ENCODE results near the gene TMCC3. TPM values are rescaled to one million over a fixed set of nuclear protein-coding genes. Genes with fewer than 3 reads are reported as not detected.

TMCC3 gene
- total and polyA plus RNA-seq, 9 of the 15 experiments (the other 6 are each of a cell fraction or from before 2014, with no cell fraction given), result not detected

DNA sequence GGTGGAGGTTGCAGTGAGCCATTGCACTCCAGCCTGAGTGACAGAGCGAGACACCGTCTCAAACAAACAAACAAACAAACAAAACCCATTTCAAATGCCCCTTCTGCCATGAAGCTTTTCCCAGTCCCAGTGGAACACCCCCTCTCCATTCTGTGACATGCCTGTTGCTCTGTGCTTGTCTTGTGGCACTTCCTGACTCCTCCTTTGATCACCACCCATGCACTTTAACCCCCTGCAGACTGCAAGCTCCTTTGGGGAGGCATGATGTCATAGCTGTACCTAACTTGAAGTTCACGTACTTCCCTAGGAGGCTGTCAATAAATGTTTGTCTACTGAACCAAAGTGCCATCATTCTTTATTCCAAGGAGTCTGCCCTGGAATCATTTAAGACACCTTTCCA, 64.7 kb downstream of the TMCC3 start (continued):
- TF ChIP-seq FOXJ2 (tag; IDR thresholded peaks at IDR 0.05) (no peak), IFI16 (CRISPR knock-in tag; IDR thresholded peaks at IDR 0.05) (no peak), ILK (tag; IDR thresholded peaks at IDR 0.05; ENCODE audit: borderline replicate concordance, low read depth) (no peak), LCOR (CRISPR knock-in tag; IDR thresholded peaks at IDR 0.05) (no peak), PTTG1 (tag; IDR thresholded peaks at IDR 0.05; ENCODE audit: low read depth) (no peak)

DNA sequence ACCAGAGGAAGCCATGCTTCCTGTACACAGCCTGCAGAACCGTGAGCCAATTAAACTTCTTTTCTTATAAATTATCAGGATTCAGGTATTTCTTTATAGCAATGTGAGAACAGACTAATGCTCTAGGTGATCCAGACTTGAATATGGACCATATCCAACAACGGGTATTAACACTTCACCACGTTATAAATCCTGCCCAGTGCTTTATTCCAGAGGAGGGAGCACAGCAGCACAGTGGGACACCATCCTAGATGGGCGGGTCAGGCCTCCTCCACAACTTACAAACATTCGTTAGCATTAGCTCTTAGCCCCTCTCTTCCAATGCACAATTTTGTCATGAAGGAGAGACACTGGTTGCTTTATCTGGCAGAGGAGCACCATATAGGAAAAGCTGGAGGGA, 66.0 kb downstream of the TMCC3 start:
- no peak overlapping the region for H3K4me3 ChIP-seq
- H3K79me2 ChIP-seq (ENCODE audit: control insufficient read depth, insufficient read depth, low read length), result no peaks in the 10 kb centered on the region
- ChIA-PET POLR2A (interaction anchor here (0.6 kb wide), 1 partner anchor 531 kb away, joined by 3 read pairs; no protein-coding TSS in a partner anchor), CTCF (ENCODE audit: low intra/inter-chr PET ratio) (no interaction called here)
- H3K4me1 ChIP-seq (replicated peaks in 1 of 2; ENCODE audit: control insufficient read depth in 2 of 2, insufficient read depth in 2 of 2, low read length in 2 of 2), result no peaks in the 10 kb centered on the region
- H2AFZ ChIP-seq (ENCODE audit: low read depth, low read length), result no peak overlapping the region
- WGBS (ENCODE audit: insufficient coverage, low coverage, missing lambda C conversion rate), result 0% methylated on average over 5 of the region's 5 CpGs
- no peak overlapping the region for H3K27ac ChIP-seq (ENCODE audit: extremely low read depth, low read depth, low read length)
- no TSS peak for BruUV-seq (replicated peaks)
- H3K9ac ChIP-seq (ENCODE audit: insufficient read depth in 1 of 2, low read depth in 2 of 2, low read length in 2 of 2), result no peak overlapping the region
- no peaks in the 10 kb centered on the region for H3K9me3 ChIP-seq (replicated peaks; ENCODE audit: control insufficient read depth, insufficient read depth, low read depth, low read length)
- no peak overlapping the region for H3K4me2 ChIP-seq (ENCODE audit: insufficient read depth, low read length)
- DNase-seq (ENCODE audit: extremely low read depth in 1 of 4, low spot score in 3 of 4), result no peak
- no peaks in the 10 kb centered on the region for H3K36me3 ChIP-seq (ENCODE audit: control insufficient read depth, insufficient read depth, low read length)
- in situ Hi-C loops (cut with MboI), result no loop called here
- peaks cover 12 to 31% of the 10 kb centered on the region in 2 experiments; a peak in 3 of 5 replicates for H3K27me3 ChIP-seq (ENCODE audit: control insufficient read depth in 2 of 2, insufficient read depth in 2 of 2, low read length in 2 of 2)
- intact Hi-C loops (cut with micrococcal nuclease), result no loop called here
- no peaks in the 10 kb centered on the region for H4K20me1 ChIP-seq (replicated peaks; ENCODE audit: control insufficient read depth, insufficient read depth, low read length)
- FAIRE-seq, result no peak
- no peaks in the 10 kb centered on the region for H3K9me1 ChIP-seq (ENCODE audit: control insufficient read depth, insufficient read depth, low read length)
- no peak for ATAC-seq
- TF ChIP-seq TCFL5 (CRISPR knock-in tag; conservative IDR thresholded peaks at IDR 0.05) (no peak), ZNF77 (CRISPR knock-in tag; IDR thresholded peaks at IDR 0.05) (no peak), SREBF1 (IDR thresholded peaks at IDR 0.05; ENCODE audit: borderline replicate concordance, low read depth, low read length) (no peak), CSDE1 (IDR thresholded peaks at IDR 0.05) (no peak), CBX5 (IDR thresholded peaks at IDR 0.05; ENCODE audit: borderline replicate concordance, low read depth) (no peak), KLF16 (IDR thresholded peaks at IDR 0.05) (no peak)
- TF ChIP-seq, protein P1, sequence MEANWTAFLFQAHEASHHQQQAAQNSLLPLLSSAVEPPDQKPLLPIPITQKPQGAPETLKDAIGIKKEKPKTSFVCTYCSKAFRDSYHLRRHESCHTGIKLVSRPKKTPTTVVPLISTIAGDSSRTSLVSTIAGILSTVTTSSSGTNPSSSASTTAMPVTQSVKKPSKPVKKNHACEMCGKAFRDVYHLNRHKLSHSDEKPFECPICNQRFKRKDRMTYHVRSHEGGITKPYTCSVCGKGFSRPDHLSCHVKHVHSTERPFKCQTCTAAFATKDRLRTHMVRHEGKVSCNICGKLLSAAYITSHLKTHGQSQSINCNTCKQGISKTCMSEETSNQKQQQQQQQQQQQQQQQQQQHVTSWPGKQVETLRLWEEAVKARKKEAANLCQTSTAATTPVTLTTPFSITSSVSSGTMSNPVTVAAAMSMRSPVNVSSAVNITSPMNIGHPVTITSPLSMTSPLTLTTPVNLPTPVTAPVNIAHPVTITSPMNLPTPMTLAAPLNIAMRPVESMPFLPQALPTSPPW (CRISPR knock-in tag; IDR thresholded peaks at IDR 0.05), result no peak
- TF ChIP-seq, protein P2, sequence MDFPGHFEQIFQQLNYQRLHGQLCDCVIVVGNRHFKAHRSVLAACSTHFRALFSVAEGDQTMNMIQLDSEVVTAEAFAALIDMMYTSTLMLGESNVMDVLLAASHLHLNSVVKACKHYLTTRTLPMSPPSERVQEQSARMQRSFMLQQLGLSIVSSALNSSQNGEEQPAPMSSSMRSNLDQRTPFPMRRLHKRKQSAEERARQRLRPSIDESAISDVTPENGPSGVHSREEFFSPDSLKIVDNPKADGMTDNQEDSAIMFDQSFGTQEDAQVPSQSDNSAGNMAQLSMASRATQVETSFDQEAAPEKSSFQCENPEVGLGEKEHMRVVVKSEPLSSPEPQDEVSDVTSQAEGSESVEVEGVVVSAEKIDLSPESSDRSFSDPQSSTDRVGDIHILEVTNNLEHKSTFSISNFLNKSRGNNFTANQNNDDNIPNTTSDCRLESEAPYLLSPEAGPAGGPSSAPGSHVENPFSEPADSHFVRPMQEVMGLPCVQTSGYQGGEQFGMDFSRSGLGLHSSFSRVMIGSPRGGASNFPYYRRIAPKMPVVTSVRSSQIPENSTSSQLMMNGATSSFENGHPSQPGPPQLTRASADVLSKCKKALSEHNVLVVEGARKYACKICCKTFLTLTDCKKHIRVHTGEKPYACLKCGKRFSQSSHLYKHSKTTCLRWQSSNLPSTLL (IDR thresholded peaks at IDR 0.05), result no peak
- TF ChIP-seq, protein P3, sequence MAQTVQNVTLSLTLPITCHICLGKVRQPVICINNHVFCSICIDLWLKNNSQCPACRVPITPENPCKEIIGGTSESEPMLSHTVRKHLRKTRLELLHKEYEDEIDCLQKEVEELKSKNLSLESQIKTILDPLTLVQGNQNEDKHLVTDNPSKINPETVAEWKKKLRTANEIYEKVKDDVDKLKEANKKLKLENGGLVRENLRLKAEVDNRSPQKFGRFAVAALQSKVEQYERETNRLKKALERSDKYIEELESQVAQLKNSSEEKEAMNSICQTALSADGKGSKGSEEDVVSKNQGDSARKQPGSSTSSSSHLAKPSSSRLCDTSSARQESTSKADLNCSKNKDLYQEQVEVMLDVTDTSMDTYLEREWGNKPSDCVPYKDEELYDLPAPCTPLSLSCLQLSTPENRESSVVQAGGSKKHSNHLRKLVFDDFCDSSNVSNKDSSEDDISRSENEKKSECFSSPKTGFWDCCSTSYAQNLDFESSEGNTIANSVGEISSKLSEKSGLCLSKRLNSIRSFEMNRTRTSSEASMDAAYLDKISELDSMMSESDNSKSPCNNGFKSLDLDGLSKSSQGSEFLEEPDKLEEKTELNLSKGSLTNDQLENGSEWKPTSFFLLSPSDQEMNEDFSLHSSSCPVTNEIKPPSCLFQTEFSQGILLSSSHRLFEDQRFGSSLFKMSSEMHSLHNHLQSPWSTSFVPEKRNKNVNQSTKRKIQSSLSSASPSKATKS (CRISPR knock-in tag; IDR thresholded peaks at IDR 0.05), result no peak
- TF ChIP-seq, protein P4, sequence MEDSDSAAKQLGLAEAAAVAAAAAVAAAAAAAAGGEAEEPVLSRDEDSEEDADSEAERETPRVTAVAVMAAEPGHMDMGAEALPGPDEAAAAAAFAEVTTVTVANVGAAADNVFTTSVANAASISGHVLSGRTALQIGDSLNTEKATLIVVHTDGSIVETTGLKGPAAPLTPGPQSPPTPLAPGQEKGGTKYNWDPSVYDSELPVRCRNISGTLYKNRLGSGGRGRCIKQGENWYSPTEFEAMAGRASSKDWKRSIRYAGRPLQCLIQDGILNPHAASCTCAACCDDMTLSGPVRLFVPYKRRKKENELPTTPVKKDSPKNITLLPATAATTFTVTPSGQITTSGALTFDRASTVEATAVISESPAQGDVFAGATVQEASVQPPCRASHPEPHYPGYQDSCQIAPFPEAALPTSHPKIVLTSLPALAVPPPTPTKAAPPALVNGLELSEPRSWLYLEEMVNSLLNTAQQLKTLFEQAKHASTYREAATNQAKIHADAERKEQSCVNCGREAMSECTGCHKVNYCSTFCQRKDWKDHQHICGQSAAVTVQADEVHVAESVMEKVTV (CRISPR knock-in tag; IDR thresholded peaks at IDR 0.05), result no peak

Measured in K562 (cell line).